OCI-LY7 (cell line): Measurements from ENCODE around the gene DLGAP4.

Experiments
- CTCF ChIP-seq: fragments of 200-600 bp; sonication (generic); conservative IDR thresholded peaks from 2 replicates; pipeline ENCODE4 v1.5.1; 2014; ENCODE audit warnings: mild to moderate bottlenecking, antibody characterized with exemption, low read length, moderate library complexity, mixed read lengths
- EZH2phosphoT487 ChIP-seq: fragments of 200-600 bp; sonication (generic); IDR thresholded peaks from 2 replicates; pipeline ENCODE4 v1.6.1; 2018; ENCODE audit warnings: low read depth, borderline replicate concordance, mild to moderate bottlenecking, mixed run types, antibody characterized with exemption, low read length, moderate library complexity, mixed read lengths

GRCh38 chr20:36526521-36527011, 220.4 kb downstream of the DLGAP4 start:
- TF ChIP-seq CTCF (no peak), EZH2phosphoT487 (no peak)
